SK-N-SH treated with all-trans-retinoic acid at 6 μM for 48 hours (cell line): Measurements from ENCODE around the gene LRRC55.

Experiments used
- ATAC-seq: fragments of 200-7000 bp; cut with Tn5 transposase; 3 replicates; pipeline ENCODE4 v1.9.1; 2020; ENCODE audit warnings: mild to moderate bottlenecking, moderate library complexity
- ARNTL ChIP-seq: fragments of 450-650 bp; formaldehyde crosslinking; IDR thresholded peaks from 2 replicates; pipeline ENCODE4 v1.5.0; 2020; ENCODE audit warnings: low read depth, mild to moderate bottlenecking, moderate library complexity, borderline replicate concordance
- CSDC2 ChIP-seq: fragments of 250-450 bp; sonication (Bioruptor Pico); IDR thresholded peaks from 2 replicates; pipeline ENCODE4 v1.5.0; 2020; ENCODE audit warnings: mild to moderate bottlenecking, moderate library complexity
- ESRRG ChIP-seq: fragments of 250-450 bp; sonication (Bioruptor Pico); IDR thresholded peaks from 2 replicates; pipeline ENCODE4 v1.6.1; 2021; ENCODE audit warnings: mild to moderate bottlenecking
- ISL1 ChIP-seq: fragments of 250-450 bp; sonication (Bioruptor Pico); IDR thresholded peaks from 2 replicates; pipeline ENCODE4 v2.1.2; 2022; ENCODE audit warnings: mild to moderate bottlenecking, moderate library complexity
- OSR1 ChIP-seq: fragments of 250-450 bp; sonication (Bioruptor Pico); IDR thresholded peaks from 2 replicates; pipeline ENCODE4 v1.8.0; 2022; ENCODE audit warnings: moderate library complexity, mild to moderate bottlenecking, inconsistent platforms
- SNAI2 ChIP-seq: fragments of 250-450 bp; sonication (Bioruptor Pico); IDR thresholded peaks from 2 replicates; pipeline ENCODE4 v1.5.0; 2020; ENCODE audit warnings: mild to moderate bottlenecking, moderate library complexity
- TCF4 ChIP-seq: fragments of 250-450 bp; sonication (Bioruptor Pico); IDR thresholded peaks from 2 replicates; pipeline ENCODE4 v1.8.0; 2021; ENCODE audit warnings: mild to moderate bottlenecking, moderate library complexity, borderline replicate concordance
- TOX ChIP-seq: fragments of 250-450 bp; sonication (Bioruptor Pico); IDR thresholded peaks from 2 replicates; pipeline ENCODE4 v1.8.0; 2021; ENCODE audit warnings: mild to moderate bottlenecking, moderate library complexity, borderline replicate concordance
- ZFP3 ChIP-seq: fragments of 250-450 bp; sonication (Bioruptor Pico); IDR thresholded peaks from 2 replicates; pipeline ENCODE4 v1.5.0; 2020; ENCODE audit warnings: mild to moderate bottlenecking, moderate library complexity
- ZFP30 ChIP-seq: fragments of 450-650 bp; formaldehyde crosslinking; IDR thresholded peaks from 2 replicates; pipeline ENCODE4 v1.5.0; 2022; ENCODE audit warnings: mild to moderate bottlenecking, moderate library complexity
- ZNF565 ChIP-seq: fragments of 450-650 bp; formaldehyde crosslinking; conservative IDR thresholded peaks from 2 replicates; pipeline ENCODE4 v1.5.0; 2020; ENCODE audit warnings: low read depth, mild to moderate bottlenecking, moderate library complexity
- ZNF70 ChIP-seq: fragments of 450-650 bp; formaldehyde crosslinking; IDR thresholded peaks from 2 replicates; pipeline ENCODE4 v1.5.0; 2020; ENCODE audit warnings: mild to moderate bottlenecking, moderate library complexity
- ZNF8 ChIP-seq: fragments of 450-650 bp; formaldehyde crosslinking; IDR thresholded peaks from 2 replicates; pipeline ENCODE4 v1.5.0; 2020; ENCODE audit warnings: mild to moderate bottlenecking, moderate library complexity
- TF ChIP-seq, protein P1 (sequence below): fragments of 250-450 bp; sonication (Bioruptor Pico); IDR thresholded peaks from 2 replicates; pipeline ENCODE4 v1.5.1; 2021; ENCODE audit warnings: mild to moderate bottlenecking, moderate library complexity
- TF ChIP-seq, protein P2 (sequence below): fragments of 250-450 bp; sonication (Bioruptor Pico); IDR thresholded peaks from 2 replicates; pipeline ENCODE4 v1.5.1; 2020; ENCODE audit warnings: low read depth, mild to moderate bottlenecking, moderate library complexity
- TF ChIP-seq, protein P3 (sequence below): fragments of 250-450 bp; sonication (Bioruptor Pico); IDR thresholded peaks from 2 replicates; pipeline ENCODE4 v1.8.0; 2021; ENCODE audit warnings: low read depth, mild to moderate bottlenecking, moderate library complexity, borderline replicate concordance
- TF ChIP-seq, protein P4 (sequence below): fragments of 250-450 bp; sonication (Bioruptor Pico); IDR thresholded peaks from 2 replicates; pipeline ENCODE4 v1.5.0; 2020; ENCODE audit warnings: mild to moderate bottlenecking, moderate library complexity

The LRRC55 gene

DNA sequence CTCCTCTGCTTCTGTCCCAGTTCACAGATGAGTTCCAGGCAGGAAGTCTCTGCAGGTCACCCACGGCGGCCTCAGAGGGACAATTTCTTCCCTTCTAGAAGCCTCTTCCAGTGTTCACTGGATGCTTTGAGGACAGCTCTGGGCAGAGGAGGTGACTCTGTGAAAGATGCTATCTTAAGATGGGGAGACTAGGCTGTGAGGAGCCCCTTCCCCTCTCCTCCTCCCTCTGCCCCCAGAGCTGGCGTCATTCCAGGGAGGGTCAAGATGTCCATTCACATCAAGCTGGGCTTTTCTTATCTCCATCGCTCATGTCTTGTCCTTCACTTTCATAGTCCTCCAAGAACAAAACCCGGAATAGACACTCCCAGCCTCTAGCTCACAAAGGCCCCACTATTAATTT lies 51.9 kb downstream of the LRRC55 start:
- no peak for ATAC-seq
- TF ChIP-seq TCF4 (no peak), ARNTL (CRISPR knock-in tag) (no peak), SNAI2 (CRISPR knock-in tag) (no peak), CSDC2 (CRISPR knock-in tag) (no peak), ZNF8 (CRISPR knock-in tag) (no peak), ISL1 (CRISPR knock-in tag) (no peak), OSR1 (CRISPR knock-in tag) (no peak), ZFP30 (CRISPR knock-in tag) (no peak), ZFP3 (no peak)
- TF ChIP-seq, protein P1, sequence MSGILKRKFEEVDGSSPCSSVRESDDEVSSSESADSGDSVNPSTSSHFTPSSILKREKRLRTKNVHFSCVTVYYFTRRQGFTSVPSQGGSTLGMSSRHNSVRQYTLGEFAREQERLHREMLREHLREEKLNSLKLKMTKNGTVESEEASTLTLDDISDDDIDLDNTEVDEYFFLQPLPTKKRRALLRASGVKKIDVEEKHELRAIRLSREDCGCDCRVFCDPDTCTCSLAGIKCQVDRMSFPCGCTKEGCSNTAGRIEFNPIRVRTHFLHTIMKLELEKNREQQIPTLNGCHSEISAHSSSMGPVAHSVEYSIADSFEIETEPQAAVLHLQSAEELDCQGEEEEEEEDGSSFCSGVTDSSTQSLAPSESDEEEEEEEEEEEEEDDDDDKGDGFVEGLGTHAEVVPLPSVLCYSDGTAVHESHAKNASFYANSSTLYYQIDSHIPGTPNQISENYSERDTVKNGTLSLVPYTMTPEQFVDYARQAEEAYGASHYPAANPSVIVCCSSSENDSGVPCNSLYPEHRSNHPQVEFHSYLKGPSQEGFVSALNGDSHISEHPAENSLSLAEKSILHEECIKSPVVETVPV (CRISPR knock-in tag), result no peak
- TF ChIP-seq, protein P2, sequence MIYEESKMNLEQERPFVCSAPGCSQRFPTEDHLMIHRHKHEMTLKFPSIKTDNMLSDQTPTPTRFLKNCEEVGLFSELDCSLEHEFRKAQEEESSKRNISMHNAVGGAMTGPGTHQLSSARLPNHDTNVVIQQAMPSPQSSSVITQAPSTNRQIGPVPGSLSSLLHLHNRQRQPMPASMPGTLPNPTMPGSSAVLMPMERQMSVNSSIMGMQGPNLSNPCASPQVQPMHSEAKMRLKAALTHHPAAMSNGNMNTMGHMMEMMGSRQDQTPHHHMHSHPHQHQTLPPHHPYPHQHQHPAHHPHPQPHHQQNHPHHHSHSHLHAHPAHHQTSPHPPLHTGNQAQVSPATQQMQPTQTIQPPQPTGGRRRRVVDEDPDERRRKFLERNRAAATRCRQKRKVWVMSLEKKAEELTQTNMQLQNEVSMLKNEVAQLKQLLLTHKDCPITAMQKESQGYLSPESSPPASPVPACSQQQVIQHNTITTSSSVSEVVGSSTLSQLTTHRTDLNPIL (CRISPR knock-in tag), result no peak

DNA sequence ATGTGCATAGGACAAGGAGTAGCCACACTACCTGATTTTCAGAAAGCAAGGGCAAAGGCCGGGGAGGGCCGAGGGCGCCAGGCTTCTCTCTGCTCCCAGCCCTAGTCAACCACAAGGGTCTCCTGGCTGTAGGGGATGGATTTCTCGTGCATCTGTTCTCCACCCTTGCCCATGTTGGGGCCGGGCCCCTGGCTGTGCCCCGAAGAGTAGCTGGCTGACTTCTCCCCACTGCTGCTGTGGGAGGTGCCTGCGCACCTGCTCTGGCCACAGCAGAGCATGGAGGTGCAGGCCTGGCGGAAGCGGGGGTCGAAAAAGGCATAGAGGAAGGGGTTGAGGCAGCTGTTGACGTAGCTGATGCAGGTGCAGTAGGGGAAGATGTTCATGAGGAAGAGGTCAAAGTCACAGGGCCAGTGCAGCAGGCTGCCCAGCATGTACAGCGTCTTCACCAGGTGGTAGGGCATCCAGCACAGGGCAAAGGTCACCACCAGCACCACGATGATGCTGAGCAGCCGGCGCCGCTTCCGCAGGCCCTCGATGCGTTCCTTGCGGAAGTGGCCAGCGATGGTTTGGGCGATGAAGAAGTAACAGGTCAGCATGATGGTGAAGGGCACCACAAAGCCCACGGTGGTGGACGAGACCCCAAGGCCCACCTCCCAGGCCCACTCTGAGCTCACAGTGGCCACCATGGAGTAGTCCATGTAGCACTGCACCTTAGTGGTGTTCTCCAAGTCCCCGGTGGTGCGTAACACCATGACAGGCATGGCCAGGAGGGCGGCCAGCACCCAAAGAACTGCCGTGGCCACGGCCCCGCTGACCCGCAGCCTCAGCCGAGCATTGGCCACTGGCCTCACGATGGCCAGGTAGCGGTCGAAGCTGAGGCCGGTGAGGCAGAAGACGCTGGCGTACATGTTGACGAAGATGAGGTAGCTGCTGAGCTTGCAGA lies 54.3 kb downstream of the LRRC55 start:
- no peak for ATAC-seq
- TF ChIP-seq OSR1 (CRISPR knock-in tag) (no peak), ISL1 (CRISPR knock-in tag) (no peak), ZFP3 (no peak)
- TF ChIP-seq, protein P3, sequence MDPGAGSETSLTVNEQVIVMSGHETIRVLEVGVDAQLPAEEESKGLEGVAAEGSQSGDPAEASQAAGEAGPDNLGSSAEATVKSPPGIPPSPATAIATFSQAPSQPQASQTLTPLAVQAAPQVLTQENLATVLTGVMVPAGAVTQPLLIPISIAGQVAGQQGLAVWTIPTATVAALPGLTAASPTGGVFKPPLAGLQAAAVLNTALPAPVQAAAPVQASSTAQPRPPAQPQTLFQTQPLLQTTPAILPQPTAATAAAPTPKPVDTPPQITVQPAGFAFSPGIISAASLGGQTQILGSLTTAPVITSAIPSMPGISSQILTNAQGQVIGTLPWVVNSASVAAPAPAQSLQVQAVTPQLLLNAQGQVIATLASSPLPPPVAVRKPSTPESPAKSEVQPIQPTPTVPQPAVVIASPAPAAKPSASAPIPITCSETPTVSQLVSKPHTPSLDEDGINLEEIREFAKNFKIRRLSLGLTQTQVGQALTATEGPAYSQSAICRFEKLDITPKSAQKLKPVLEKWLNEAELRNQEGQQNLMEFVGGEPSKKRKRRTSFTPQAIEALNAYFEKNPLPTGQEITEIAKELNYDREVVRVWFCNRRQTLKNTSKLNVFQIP, result no peak

DNA sequence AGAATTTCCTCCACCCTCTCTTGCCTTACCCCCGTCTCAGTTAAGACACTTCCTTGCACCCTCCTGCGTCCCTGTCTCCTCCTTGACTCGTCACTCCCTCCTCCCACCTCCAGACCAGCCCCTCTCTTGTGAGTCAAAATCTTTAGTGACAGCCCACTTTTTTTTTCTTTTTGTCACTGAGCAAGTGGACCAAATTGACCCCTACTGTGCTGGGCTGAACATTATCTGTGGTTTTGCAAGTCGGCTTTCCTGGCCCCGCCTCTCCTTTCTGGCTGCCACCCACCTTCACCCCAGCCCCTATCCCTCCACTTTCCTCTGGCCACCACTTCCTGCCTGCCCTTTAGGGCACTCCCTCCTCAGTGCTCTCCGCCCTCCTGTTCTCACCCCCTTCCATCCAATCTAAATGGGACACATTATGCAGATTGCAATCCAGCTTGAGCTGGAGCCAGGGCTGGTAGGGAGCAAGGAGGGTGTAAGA lies 55.5 kb downstream of the LRRC55 start, which contains the start of gene APLNR:
Gene APLNR, minus strand, starts transcription at position 47 of the 478 bp plus-strand sequence. CDS start 246 bp downstream, outside the sequence.
- TF ChIP-seq ZFP3, result no peak
- TF ChIP-seq, protein P4, sequence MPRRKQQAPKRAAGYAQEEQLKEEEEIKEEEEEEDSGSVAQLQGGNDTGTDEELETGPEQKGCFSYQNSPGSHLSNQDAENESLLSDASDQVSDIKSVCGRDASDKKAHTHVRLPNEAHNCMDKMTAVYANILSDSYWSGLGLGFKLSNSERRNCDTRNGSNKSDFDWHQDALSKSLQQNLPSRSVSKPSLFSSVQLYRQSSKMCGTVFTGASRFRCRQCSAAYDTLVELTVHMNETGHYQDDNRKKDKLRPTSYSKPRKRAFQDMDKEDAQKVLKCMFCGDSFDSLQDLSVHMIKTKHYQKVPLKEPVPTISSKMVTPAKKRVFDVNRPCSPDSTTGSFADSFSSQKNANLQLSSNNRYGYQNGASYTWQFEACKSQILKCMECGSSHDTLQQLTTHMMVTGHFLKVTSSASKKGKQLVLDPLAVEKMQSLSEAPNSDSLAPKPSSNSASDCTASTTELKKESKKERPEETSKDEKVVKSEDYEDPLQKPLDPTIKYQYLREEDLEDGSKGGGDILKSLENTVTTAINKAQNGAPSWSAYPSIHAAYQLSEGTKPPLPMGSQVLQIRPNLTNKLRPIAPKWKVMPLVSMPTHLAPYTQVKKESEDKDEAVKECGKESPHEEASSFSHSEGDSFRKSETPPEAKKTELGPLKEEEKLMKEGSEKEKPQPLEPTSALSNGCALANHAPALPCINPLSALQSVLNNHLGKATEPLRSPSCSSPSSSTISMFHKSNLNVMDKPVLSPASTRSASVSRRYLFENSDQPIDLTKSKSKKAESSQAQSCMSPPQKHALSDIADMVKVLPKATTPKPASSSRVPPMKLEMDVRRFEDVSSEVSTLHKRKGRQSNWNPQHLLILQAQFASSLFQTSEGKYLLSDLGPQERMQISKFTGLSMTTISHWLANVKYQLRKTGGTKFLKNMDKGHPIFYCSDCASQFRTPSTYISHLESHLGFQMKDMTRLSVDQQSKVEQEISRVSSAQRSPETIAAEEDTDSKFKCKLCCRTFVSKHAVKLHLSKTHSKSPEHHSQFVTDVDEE, result no peak
- TF ChIP-seq ZNF565 (CRISPR knock-in tag), result no peak
- TF ChIP-seq TOX (CRISPR knock-in tag), result no peak
- TF ChIP-seq, protein P2 (CRISPR knock-in tag), result no peak
- TF ChIP-seq, protein P3, result no peak
- no peak for TF ChIP-seq ESRRG (CRISPR knock-in tag)
- no peak for TF ChIP-seq CSDC2 (CRISPR knock-in tag)
- TF ChIP-seq, protein P1 (CRISPR knock-in tag), result no peak
- no peak for TF ChIP-seq SNAI2 (CRISPR knock-in tag)
- no peak for TF ChIP-seq ZNF70 (CRISPR knock-in tag)
- ATAC-seq, result no peak
